Fibroblast of lung (primary cell): ENCODE results near the gene ANKRD44.

ENCODE experiments used
- EZH2 ChIP-seq: IDR thresholded peaks from 2 replicates; pipeline ENCODE4 v1.5.1; 2012; ENCODE audit warnings: low read length, control low read depth, mild to moderate bottlenecking; ENCODE audit errors: missing control alignments
- TF ChIP-seq, protein P1 (sequence below), 2 donors: IDR thresholded peaks in 1 of 2; conservative IDR thresholded peaks in 1 of 2; 1 replicate in 1 of 2; 2 replicates in 1 of 2; pipeline ENCODE4 v1.5.1; 2011 to 2012; ENCODE audit warnings: low read length in 2 of 2, control low read depth in 1 of 2, inconsistent platforms in 1 of 2, low read depth in 1 of 2, mild to moderate bottlenecking in 1 of 2

DNA sequence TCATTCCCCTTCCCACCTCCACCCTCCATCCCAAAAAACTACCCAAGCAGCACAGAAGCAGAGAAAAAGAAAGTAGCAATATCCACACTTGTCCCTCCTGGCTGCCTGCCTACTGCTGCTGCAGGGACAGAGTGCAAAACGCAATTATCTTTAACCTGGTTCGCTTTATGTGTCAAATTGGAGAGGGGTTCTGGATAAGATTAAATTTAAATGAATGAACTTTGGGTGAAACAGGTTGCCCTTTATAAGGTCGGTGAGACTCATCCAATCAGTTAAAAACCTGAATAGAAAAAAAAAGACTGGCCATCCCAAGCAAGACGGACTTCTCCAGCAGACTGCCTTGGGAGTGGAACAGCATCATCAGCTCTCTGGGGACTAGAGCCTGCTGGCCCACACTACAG lies 62.6 kb downstream of the ANKRD44 start:
- TF ChIP-seq, protein P1, sequence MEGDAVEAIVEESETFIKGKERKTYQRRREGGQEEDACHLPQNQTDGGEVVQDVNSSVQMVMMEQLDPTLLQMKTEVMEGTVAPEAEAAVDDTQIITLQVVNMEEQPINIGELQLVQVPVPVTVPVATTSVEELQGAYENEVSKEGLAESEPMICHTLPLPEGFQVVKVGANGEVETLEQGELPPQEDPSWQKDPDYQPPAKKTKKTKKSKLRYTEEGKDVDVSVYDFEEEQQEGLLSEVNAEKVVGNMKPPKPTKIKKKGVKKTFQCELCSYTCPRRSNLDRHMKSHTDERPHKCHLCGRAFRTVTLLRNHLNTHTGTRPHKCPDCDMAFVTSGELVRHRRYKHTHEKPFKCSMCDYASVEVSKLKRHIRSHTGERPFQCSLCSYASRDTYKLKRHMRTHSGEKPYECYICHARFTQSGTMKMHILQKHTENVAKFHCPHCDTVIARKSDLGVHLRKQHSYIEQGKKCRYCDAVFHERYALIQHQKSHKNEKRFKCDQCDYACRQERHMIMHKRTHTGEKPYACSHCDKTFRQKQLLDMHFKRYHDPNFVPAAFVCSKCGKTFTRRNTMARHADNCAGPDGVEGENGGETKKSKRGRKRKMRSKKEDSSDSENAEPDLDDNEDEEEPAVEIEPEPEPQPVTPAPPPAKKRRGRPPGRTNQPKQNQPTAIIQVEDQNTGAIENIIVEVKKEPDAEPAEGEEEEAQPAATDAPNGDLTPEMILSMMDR (conservative IDR thresholded peaks at IDR 0.05 in 1 of 2, IDR thresholded peaks at IDR 0.05 in 1 of 2; ENCODE audit: low read depth in 1 of 2, low read length in 2 of 2) = no peak
- no peak for TF ChIP-seq EZH2
